ENCODE results near the gene TNN.

Gene TNN

GRCh38 chr1:175050992-175051391 lies 16.6 kb upstream of the TNN start:
- Histone ChIP-seq H2BK12ac (ENCODE audit: low read length in 2 of 2) (no peak overlapping the region), H3K9ac (ENCODE audit: low read length) (no peak overlapping the region), H3K79me1 (replicated peaks; ENCODE audit: low read length, poor library complexity, severe bottlenecking) (no peaks in the 10 kb centered on the region), H3K36me3 (ENCODE audit: control insufficient read depth in 1 of 2, insufficient read depth in 2 of 2, low read depth in 1 of 2, low read length in 2 of 2) (no peaks in the 10 kb centered on the region), H3K4me2 (ENCODE audit: low read length, poor library complexity, severe bottlenecking) (no peak overlapping the region), H2BK15ac (ENCODE audit: low read depth, poor library complexity, severe bottlenecking) (no peak overlapping the region), H2BK120ac (ENCODE audit: low read depth, low read length) (no peak overlapping the region), H3K27me3 (ENCODE audit: control insufficient read depth in 1 of 2, insufficient read depth in 1 of 2, low read length in 2 of 2) (peaks cover 0 to 12% of the 10 kb centered on the region in 2 experiments), H3K18ac (ENCODE audit: low read depth in 1 of 2, low read length in 2 of 2) (no peak overlapping the region), H3K27ac (ENCODE audit: low read length, poor library complexity, severe bottlenecking) (no peak overlapping the region), H3K9me3 (ENCODE audit: control insufficient read depth, low read length) (no peaks in the 10 kb centered on the region), H2BK5ac (ENCODE audit: low read depth, low read length, poor library complexity, severe bottlenecking) (no peak overlapping the region), H4K8ac (ENCODE audit: low read length) (no peak overlapping the region), H4K91ac (ENCODE audit: low read length) (no peak overlapping the region), H3K4me1 (ENCODE audit: control insufficient read depth, insufficient read depth, low read depth, low read length) (no peaks in the 10 kb centered on the region), H2AK5ac (ENCODE audit: low read length, severe bottlenecking) (no peak overlapping the region), H3K14ac (ENCODE audit: low read length in 2 of 2) (no peak overlapping the region), H3K23ac (ENCODE audit: low read length in 2 of 2) (no peak overlapping the region), H3K4ac (ENCODE audit: low read depth in 1 of 2, low read length in 2 of 2) (no peak overlapping the region), H3K4me3 (ENCODE audit: insufficient read depth in 1 of 2, low read depth in 1 of 2, low read length in 2 of 2) (no peak overlapping the region), H2AFZ (ENCODE audit: low read depth, low read length) (no peak overlapping the region)
- no peak for DNase-seq
- 87% methylated on average over 1 of the region's 2 CpGs for WGBS

- no peak overlapping the region for H2BK120ac ChIP-seq (ENCODE audit: low read depth, low read length)
- no peaks in the 10 kb centered on the region for H3K4me1 ChIP-seq (ENCODE audit: control insufficient read depth, insufficient read depth, low read depth, low read length)
- no peak overlapping the region for H3K27ac ChIP-seq (ENCODE audit: low read length, poor library complexity, severe bottlenecking)
- no peak overlapping the region for H2BK5ac ChIP-seq (ENCODE audit: low read depth, low read length, poor library complexity, severe bottlenecking)
- H2BK15ac ChIP-seq (ENCODE audit: low read depth, poor library complexity, severe bottlenecking), result no peak overlapping the region
- H2BK12ac ChIP-seq (ENCODE audit: low read length in 2 of 2), result no peak overlapping the region
- no peak overlapping the region for H3K4me3 ChIP-seq (ENCODE audit: insufficient read depth in 1 of 2, low read depth in 1 of 2, low read length in 2 of 2)
- H3K23ac ChIP-seq (ENCODE audit: low read length in 2 of 2), result peak overlapping the region in 1 of 2 experiments; percentile 92
- 69% methylated on average over 3 of the region's 3 CpGs for WGBS
- H3K36me3 ChIP-seq (ENCODE audit: control insufficient read depth in 1 of 2, insufficient read depth in 2 of 2, low read depth in 1 of 2, low read length in 2 of 2), result no peaks in the 10 kb centered on the region
- H2AFZ ChIP-seq (ENCODE audit: low read depth, low read length), result no peak overlapping the region
- no peak overlapping the region for H3K9ac ChIP-seq (ENCODE audit: low read length)
- no peak for DNase-seq
- no peak overlapping the region for H3K4ac ChIP-seq (ENCODE audit: low read depth in 1 of 2, low read length in 2 of 2)
- H3K79me1 ChIP-seq (replicated peaks; ENCODE audit: low read length, poor library complexity, severe bottlenecking), result no peaks in the 10 kb centered on the region
- H3K9me3 ChIP-seq (ENCODE audit: control insufficient read depth, low read length), result no peaks in the 10 kb centered on the region
- H3K18ac ChIP-seq (ENCODE audit: low read depth in 1 of 2, low read length in 2 of 2), result no peak overlapping the region
- no peak overlapping the region for H3K4me2 ChIP-seq (ENCODE audit: low read length, poor library complexity, severe bottlenecking)
- peaks cover 0 to 8% of the 10 kb centered on the region in 2 experiments for H3K27me3 ChIP-seq (ENCODE audit: control insufficient read depth in 1 of 2, insufficient read depth in 1 of 2, low read length in 2 of 2)
- H2AK5ac ChIP-seq (ENCODE audit: low read length, severe bottlenecking), result no peak overlapping the region
- no peak overlapping the region for H4K91ac ChIP-seq (ENCODE audit: low read length)
- no peak overlapping the region for H4K8ac ChIP-seq (ENCODE audit: low read length)
- H3K14ac ChIP-seq (ENCODE audit: low read length in 2 of 2), result no peak overlapping the region
Observed at GRCh38 chr1:175054736-175055135, 12.9 kb upstream of the TNN start.

GRCh38 chr1:175062339-175062738 lies 5.3 kb upstream of the TNN start:
- H2AFZ ChIP-seq (ENCODE audit: low read depth, low read length), result no peak overlapping the region
- H3K79me1 ChIP-seq (replicated peaks; ENCODE audit: low read length, poor library complexity, severe bottlenecking), result no peaks in the 10 kb centered on the region

GRCh38 chr1:175062858-175063257 lies 4.8 kb upstream of the TNN start:
- Histone ChIP-seq H4K8ac (ENCODE audit: low read length) (no peak overlapping the region), H2BK120ac (ENCODE audit: low read depth, low read length) (no peak overlapping the region), H3K36me3 (ENCODE audit: control insufficient read depth in 1 of 2, insufficient read depth in 2 of 2, low read depth in 1 of 2, low read length in 2 of 2) (no peaks in the 10 kb centered on the region), H3K23ac (ENCODE audit: low read length in 2 of 2) (no peak overlapping the region), H3K4ac (ENCODE audit: low read depth in 1 of 2, low read length in 2 of 2) (no peak overlapping the region), H3K4me1 (ENCODE audit: control insufficient read depth, insufficient read depth, low read depth, low read length) (no peaks in the 10 kb centered on the region), H3K18ac (ENCODE audit: low read depth in 1 of 2, low read length in 2 of 2) (no peak overlapping the region), H2BK5ac (ENCODE audit: low read depth, low read length, poor library complexity, severe bottlenecking) (no peak overlapping the region), H3K27me3 (ENCODE audit: control insufficient read depth in 1 of 2, insufficient read depth in 1 of 2, low read length in 2 of 2) (peaks cover 0 to 4% of the 10 kb centered on the region in 2 experiments), H3K27ac (ENCODE audit: low read length, poor library complexity, severe bottlenecking) (no peak overlapping the region), H2BK12ac (ENCODE audit: low read length in 2 of 2) (no peak overlapping the region), H3K4me2 (ENCODE audit: low read length, poor library complexity, severe bottlenecking) (no peak overlapping the region), H3K4me3 (ENCODE audit: insufficient read depth in 1 of 2, low read depth in 1 of 2, low read length in 2 of 2) (no peak overlapping the region), H3K14ac (ENCODE audit: low read length in 2 of 2) (no peak overlapping the region), H3K79me1 (replicated peaks; ENCODE audit: low read length, poor library complexity, severe bottlenecking) (no peaks in the 10 kb centered on the region), H2AFZ (ENCODE audit: low read depth, low read length) (no peak overlapping the region), H2AK5ac (ENCODE audit: low read length, severe bottlenecking) (no peak overlapping the region), H2BK15ac (ENCODE audit: low read depth, poor library complexity, severe bottlenecking) (no peak overlapping the region), H4K91ac (ENCODE audit: low read length) (no peak overlapping the region), H3K9me3 (ENCODE audit: control insufficient read depth, low read length) (no peaks in the 10 kb centered on the region), H3K9ac (ENCODE audit: low read length) (no peak overlapping the region)
- 37% methylated on average over 2 of the region's 2 CpGs for WGBS
- no peak for DNase-seq

More at GRCh38 chr1:175062339-175062738, 5.3 kb upstream of the TNN start:
- no peak overlapping the region for H2BK15ac ChIP-seq (ENCODE audit: low read depth, poor library complexity, severe bottlenecking)
- no peak overlapping the region for H3K27ac ChIP-seq (ENCODE audit: low read length, poor library complexity, severe bottlenecking)
- no peak overlapping the region for H3K23ac ChIP-seq (ENCODE audit: low read length in 2 of 2)
- H3K18ac ChIP-seq (ENCODE audit: low read depth in 1 of 2, low read length in 2 of 2), result no peak overlapping the region
- H2BK12ac ChIP-seq (ENCODE audit: low read length in 2 of 2), result no peak overlapping the region
- peaks cover 0 to 4% of the 10 kb centered on the region in 2 experiments for H3K27me3 ChIP-seq (ENCODE audit: control insufficient read depth in 1 of 2, insufficient read depth in 1 of 2, low read length in 2 of 2)
- no peak overlapping the region for H2BK5ac ChIP-seq (ENCODE audit: low read depth, low read length, poor library complexity, severe bottlenecking)
- H2AK5ac ChIP-seq (ENCODE audit: low read length, severe bottlenecking), result no peak overlapping the region
- no peak overlapping the region for H3K4me3 ChIP-seq (ENCODE audit: insufficient read depth in 1 of 2, low read depth in 1 of 2, low read length in 2 of 2)
- no peak overlapping the region for H4K91ac ChIP-seq (ENCODE audit: low read length)
- H3K4ac ChIP-seq (ENCODE audit: low read depth in 1 of 2, low read length in 2 of 2), result no peak overlapping the region
- no peak overlapping the region for H3K9ac ChIP-seq (ENCODE audit: low read length)
- WGBS, result no CpG with 5 or more reads among the region's 1 CpG
- no peak overlapping the region for H2BK120ac ChIP-seq (ENCODE audit: low read depth, low read length)
- H3K4me1 ChIP-seq (ENCODE audit: control insufficient read depth, insufficient read depth, low read depth, low read length), result no peaks in the 10 kb centered on the region
- no peak for DNase-seq
- no peaks in the 10 kb centered on the region for H3K36me3 ChIP-seq (ENCODE audit: control insufficient read depth in 1 of 2, insufficient read depth in 2 of 2, low read depth in 1 of 2, low read length in 2 of 2)
- no peak overlapping the region for H3K14ac ChIP-seq (ENCODE audit: low read length in 2 of 2)
- H4K8ac ChIP-seq (ENCODE audit: low read length), result no peak overlapping the region
- H3K4me2 ChIP-seq (ENCODE audit: low read length, poor library complexity, severe bottlenecking), result no peak overlapping the region
- H3K9me3 ChIP-seq (ENCODE audit: control insufficient read depth, low read length), result no peaks in the 10 kb centered on the region
